ENCODE measurements around the gene GOLGA3.

GRCh38 chr12:132861558-132861957 lies 32.9 kb upstream of the GOLGA3 start:
- TF ChIP-seq POLR2A (IDR thresholded peaks at IDR 0.05): no peak
- TF ChIP-seq EP300 (IDR thresholded peaks at IDR 0.05): no peak
- no peak for TF ChIP-seq CTCF (IDR thresholded peaks at IDR 0.05)
